ENCODE results near the gene LZTR1. TPM values are rescaled to one million over a fixed set of nuclear protein-coding genes. Genes with fewer than 3 reads are reported as not detected.

LZTR1 gene
- polyA plus RNA-seq, 2 of the 4 experiments (the other 2 are of a cell fraction): 14.1 to 23.5 TPM

GRCh38 chr22:21028277-21029251, 46.5 kb downstream of the LZTR1 start (continued):
- no peak for TF ChIP-seq CBX2 (IDR thresholded peaks at IDR 0.05; ENCODE audit: borderline replicate concordance, low read depth)
- TF ChIP-seq POLR2A (IDR thresholded peaks at IDR 0.05; ENCODE audit: low read length): no peak
- TF ChIP-seq CHD2 (IDR thresholded peaks at IDR 0.05; ENCODE audit: low read length, partially characterized antibody): no peak

- TF ChIP-seq MAFK (IDR thresholded peaks at IDR 0.05; ENCODE audit: partially characterized antibody) (no peak), POLR2A (IDR thresholded peaks at IDR 0.05; ENCODE audit: low read length) (no peak), CHD2 (IDR thresholded peaks at IDR 0.05; ENCODE audit: low read length, partially characterized antibody) (no peak), RCOR1 (IDR thresholded peaks at IDR 0.05; ENCODE audit: low read depth, low read length) (no peak), ATOH8 (CRISPR knock-in tag; IDR thresholded peaks at IDR 0.05; ENCODE audit: low read depth) (no peak), BHLHE40 (IDR thresholded peaks at IDR 0.05; ENCODE audit: low read depth, low read length) (no peak), CEBPB (IDR thresholded peaks at IDR 0.05) (no peak), REST (IDR thresholded peaks at IDR 0.05) (no peak), USF2 (IDR thresholded peaks at IDR 0.05) (no peak)
- no peak overlapping the region for H3K4me3 ChIP-seq
- no peak for FAIRE-seq
- H3K9me3 ChIP-seq: no peaks in the 10 kb centered on the region
- CTCF ChIA-PET: interaction anchor here (0.9 to 2.4 kb wide), 2 partner anchors 8 to 27 kb away, joined by 3 to 6 read pairs; partner anchors contain the start of gene THAP7
- 66% methylated on average over 7 of the region's 12 CpGs for WGBS (ENCODE audit: missing lambda C conversion rate)
- no peak overlapping the region for H3K4me2 ChIP-seq
- no peak overlapping the region for H3K27ac ChIP-seq
- no peaks in the 10 kb centered on the region for H3K4me1 ChIP-seq
- POLR2A ChIA-PET: no interaction called here
- no peak for ATAC-seq
- no peak for DNase-seq (ENCODE audit: low read depth in 1 of 2, low spot score in 1 of 2)
Observed at GRCh38 chr22:21029486-21030025, 47.5 kb downstream of the LZTR1 start.

- Histone ChIP-seq H3K9me3 (no peaks in the 10 kb centered on the region), H3K4me2 (no peak overlapping the region), H3K27ac (no peak overlapping the region), H3K4me3 (no peak overlapping the region), H3K4me1 (no peaks in the 10 kb centered on the region)
- no peak for ATAC-seq
- DNase-seq (ENCODE audit: low read depth in 1 of 2, low spot score in 1 of 2): no peak
- ChIA-PET CTCF (interaction anchor here (2.4 kb wide), 1 partner anchor 8 kb away, joined by 6 read pairs; no protein-coding TSS in a partner anchor), POLR2A (no interaction called here)
- FAIRE-seq: no peak
- WGBS (ENCODE audit: missing lambda C conversion rate): 47% methylated on average over 13 of the region's 15 CpGs
- TF ChIP-seq ATOH8 (CRISPR knock-in tag; IDR thresholded peaks at IDR 0.05; ENCODE audit: low read depth): no peak
- TF ChIP-seq REST (IDR thresholded peaks at IDR 0.05): no peak
- no peak for TF ChIP-seq CHD2 (IDR thresholded peaks at IDR 0.05; ENCODE audit: low read length, partially characterized antibody)
- TF ChIP-seq ZSCAN20 (CRISPR knock-in tag; IDR thresholded peaks at IDR 0.05): no peak
- TF ChIP-seq PHF8 (IDR thresholded peaks at IDR 0.05; ENCODE audit: borderline replicate concordance, low read depth): no peak
- no peak for TF ChIP-seq CEBPB (IDR thresholded peaks at IDR 0.05)
- no peak for TF ChIP-seq CBX8 (IDR thresholded peaks at IDR 0.05)
- TF ChIP-seq POLR2A (IDR thresholded peaks at IDR 0.05; ENCODE audit: low read length): no peak
- no peak for TF ChIP-seq BHLHE40 (IDR thresholded peaks at IDR 0.05; ENCODE audit: low read depth, low read length)
- no peak for TF ChIP-seq FOSB (CRISPR knock-in tag; IDR thresholded peaks at IDR 0.05)
- no peak for TF ChIP-seq ELK1 (IDR thresholded peaks at IDR 0.05; ENCODE audit: low read depth, low read length)
- no peak for TF ChIP-seq RARB (CRISPR knock-in tag; IDR thresholded peaks at IDR 0.05)
- TF ChIP-seq SMC3 (IDR thresholded peaks at IDR 0.05): no peak
- TF ChIP-seq E2F6 (IDR thresholded peaks at IDR 0.05; ENCODE audit: borderline replicate concordance, low read depth): no peak
Observed at GRCh38 chr22:21030032-21030431, 47.9 kb downstream of the LZTR1 start.

Measured in A549 (cell line).